ENCODE measurements around the gene TSC2. TPM values are rescaled to one million over a fixed set of nuclear protein-coding genes. Genes with fewer than 3 reads are reported as not detected.

Gene TSC2
- polyA plus RNA-seq, 1 donor (not counting 4 experiments of a cell fraction or from before 2014, with no cell fraction given): 22.6 TPM

DNA sequence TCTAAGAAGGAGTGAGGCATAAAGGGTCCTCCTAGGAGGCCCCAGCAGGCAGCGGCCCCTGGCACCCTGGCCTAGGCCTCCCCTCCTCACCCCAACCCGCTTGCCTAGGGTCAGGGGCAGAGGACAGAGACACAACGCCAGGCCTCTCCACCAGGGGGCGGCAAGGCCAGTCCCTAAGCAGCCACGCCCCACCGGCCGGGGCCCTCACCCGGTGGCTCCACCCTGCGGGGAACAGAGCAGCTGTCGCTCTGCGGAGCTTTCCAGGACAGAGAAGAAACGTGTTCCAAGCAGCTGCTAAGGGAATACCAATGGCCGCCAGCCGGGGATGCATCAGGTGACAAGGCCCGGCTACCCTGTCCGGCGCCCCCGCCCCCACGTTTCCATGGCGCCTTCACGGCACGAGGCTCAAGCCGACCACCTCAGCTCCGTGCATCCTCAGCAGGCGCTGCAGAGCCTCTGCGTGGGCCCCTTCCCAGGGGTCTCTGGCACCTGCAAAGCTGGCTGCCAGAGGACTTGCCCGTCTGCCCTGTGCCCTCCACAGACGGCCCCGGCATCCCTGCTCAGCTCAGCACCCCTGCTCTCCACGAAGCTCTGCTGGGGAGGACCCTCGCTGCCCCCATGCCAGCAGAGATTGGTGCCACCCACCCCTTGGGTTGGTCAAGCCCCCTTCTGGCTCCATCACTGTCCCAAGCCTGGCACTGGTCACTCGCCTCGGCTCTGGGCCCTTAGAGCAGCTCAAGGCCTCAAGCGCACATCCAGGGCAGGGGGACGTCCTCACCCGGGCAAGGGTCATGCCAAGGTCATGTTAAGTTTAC lies 43.8 kb upstream of the TSC2 start:
- DNase-seq (ENCODE audit: low read depth, low spot score) (no peak), FAIRE-seq (no peak)
- H3K9me1 ChIP-seq (ENCODE audit: control insufficient read depth, extremely low read depth, insufficient read depth, low read length): no peaks in the 10 kb centered on the region
- TF ChIP-seq EZH2 (IDR thresholded peaks at IDR 0.05; ENCODE audit: low read length): no peak
- TF ChIP-seq, protein P1, sequence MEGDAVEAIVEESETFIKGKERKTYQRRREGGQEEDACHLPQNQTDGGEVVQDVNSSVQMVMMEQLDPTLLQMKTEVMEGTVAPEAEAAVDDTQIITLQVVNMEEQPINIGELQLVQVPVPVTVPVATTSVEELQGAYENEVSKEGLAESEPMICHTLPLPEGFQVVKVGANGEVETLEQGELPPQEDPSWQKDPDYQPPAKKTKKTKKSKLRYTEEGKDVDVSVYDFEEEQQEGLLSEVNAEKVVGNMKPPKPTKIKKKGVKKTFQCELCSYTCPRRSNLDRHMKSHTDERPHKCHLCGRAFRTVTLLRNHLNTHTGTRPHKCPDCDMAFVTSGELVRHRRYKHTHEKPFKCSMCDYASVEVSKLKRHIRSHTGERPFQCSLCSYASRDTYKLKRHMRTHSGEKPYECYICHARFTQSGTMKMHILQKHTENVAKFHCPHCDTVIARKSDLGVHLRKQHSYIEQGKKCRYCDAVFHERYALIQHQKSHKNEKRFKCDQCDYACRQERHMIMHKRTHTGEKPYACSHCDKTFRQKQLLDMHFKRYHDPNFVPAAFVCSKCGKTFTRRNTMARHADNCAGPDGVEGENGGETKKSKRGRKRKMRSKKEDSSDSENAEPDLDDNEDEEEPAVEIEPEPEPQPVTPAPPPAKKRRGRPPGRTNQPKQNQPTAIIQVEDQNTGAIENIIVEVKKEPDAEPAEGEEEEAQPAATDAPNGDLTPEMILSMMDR (optimal IDR thresholded peaks at IDR 0.05 in 1 of 3, IDR thresholded peaks at IDR 0.05 in 1 of 3, conservative IDR thresholded peaks at IDR 0.05 in 1 of 3; ENCODE audit: extremely low read depth in 1 of 3, insufficient read depth in 2 of 3, low read length in 3 of 3): peak; percentile 89 to 98 (median 94)
- no peak overlapping the region for H3K4me3 ChIP-seq (ENCODE audit: control insufficient read depth in 2 of 3, extremely low read depth in 1 of 3, insufficient read depth in 2 of 3, low read depth in 1 of 3, low read length in 3 of 3)
- H3K4me1 ChIP-seq (ENCODE audit: control insufficient read depth, extremely low read depth, insufficient read depth, low read length): peaks cover 29% of the 10 kb centered on the region
- H2AFZ ChIP-seq (ENCODE audit: control insufficient read depth, low read length): no peak overlapping the region
- no peak overlapping the region for H3K9ac ChIP-seq (ENCODE audit: control insufficient read depth, extremely low read depth, insufficient read depth, low read length)
- peaks cover 27 to 74% of the 10 kb centered on the region in 2 experiments for H3K36me3 ChIP-seq (ENCODE audit: control insufficient read depth in 2 of 2, extremely low read depth in 1 of 2, insufficient read depth in 2 of 2, low read length in 2 of 2)
- H4K20me1 ChIP-seq (ENCODE audit: control insufficient read depth, extremely low read depth, insufficient read depth, low read length): peaks cover 58% of the 10 kb centered on the region
- no peaks in the 10 kb centered on the region for H3K27me3 ChIP-seq (ENCODE audit: control insufficient read depth, extremely low read depth, insufficient read depth, low read length)
- peaks cover 75% of the 10 kb centered on the region for H3K79me2 ChIP-seq (ENCODE audit: control insufficient read depth, insufficient read depth, low read length)
- H3K27ac ChIP-seq (ENCODE audit: control insufficient read depth, insufficient read depth, low read length): no peak overlapping the region
- no peak overlapping the region for H3K4me2 ChIP-seq (ENCODE audit: control insufficient read depth, extremely low read depth, insufficient read depth, low read depth, low read length)
- dilution Hi-C loops (cut with MboI; ENCODE audit: extremely low pct_ligation_motif_present, low sequenced_read_pairs): no loop called here
- H3K9me3 ChIP-seq (ENCODE audit: control insufficient read depth, low read depth, low read length): no peaks in the 10 kb centered on the region

DNA sequence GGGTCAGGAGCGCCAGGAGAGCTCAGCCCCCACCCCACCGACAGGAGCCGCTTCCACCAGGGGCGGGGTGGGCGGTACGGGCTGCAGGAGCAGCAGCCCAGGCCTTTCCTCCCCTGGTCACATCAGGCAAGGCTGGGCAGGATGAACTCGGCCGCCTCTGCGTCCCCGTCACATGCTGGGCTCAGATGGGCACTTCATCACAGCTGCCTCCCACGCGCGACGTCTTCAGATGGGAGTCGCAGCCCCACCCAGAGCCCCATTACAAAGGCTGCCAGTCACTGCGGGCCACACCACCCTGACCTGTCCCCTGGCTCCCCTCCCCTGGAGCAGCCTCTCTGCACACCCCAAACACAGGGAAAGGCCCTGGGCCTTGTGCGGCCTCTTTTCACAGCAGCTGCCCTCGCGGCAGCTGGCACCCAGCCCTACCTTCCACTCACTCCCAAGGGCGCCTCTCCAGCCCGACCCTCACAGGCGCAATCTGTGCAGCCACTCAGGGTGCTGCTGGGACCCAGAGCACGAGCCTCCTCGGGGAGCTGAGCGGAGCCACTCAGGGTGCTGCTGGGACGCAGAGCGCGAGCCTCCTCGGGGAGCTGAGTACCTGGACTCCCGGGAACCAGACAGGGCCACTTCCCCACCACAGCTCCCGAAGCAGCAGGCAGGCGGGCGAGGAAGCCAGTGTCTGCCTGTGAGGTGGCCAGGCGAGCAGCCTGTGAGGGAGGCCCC lies 42.8 kb upstream of the TSC2 start:
- Histone ChIP-seq H4K20me1 (ENCODE audit: control insufficient read depth, extremely low read depth, insufficient read depth, low read length) (peaks cover 58% of the 10 kb centered on the region), H2AFZ (ENCODE audit: control insufficient read depth, low read length) (no peak overlapping the region), H3K27ac (ENCODE audit: control insufficient read depth, insufficient read depth, low read length) (no peak overlapping the region), H3K4me3 (ENCODE audit: control insufficient read depth in 2 of 3, extremely low read depth in 1 of 3, insufficient read depth in 2 of 3, low read depth in 1 of 3, low read length in 3 of 3) (no peak overlapping the region), H3K9ac (ENCODE audit: control insufficient read depth, extremely low read depth, insufficient read depth, low read length) (no peak overlapping the region), H3K4me2 (ENCODE audit: control insufficient read depth, extremely low read depth, insufficient read depth, low read depth, low read length) (no peak overlapping the region), H3K27me3 (ENCODE audit: control insufficient read depth, extremely low read depth, insufficient read depth, low read length) (no peaks in the 10 kb centered on the region), H3K9me3 (ENCODE audit: control insufficient read depth, low read depth, low read length) (no peaks in the 10 kb centered on the region), H3K79me2 (ENCODE audit: control insufficient read depth, insufficient read depth, low read length) (peaks cover 80% of the 10 kb centered on the region), H3K4me1 (ENCODE audit: control insufficient read depth, extremely low read depth, insufficient read depth, low read length) (peaks cover 29% of the 10 kb centered on the region), H3K9me1 (ENCODE audit: control insufficient read depth, extremely low read depth, insufficient read depth, low read length) (no peaks in the 10 kb centered on the region), H3K36me3 (ENCODE audit: control insufficient read depth in 2 of 2, extremely low read depth in 1 of 2, insufficient read depth in 2 of 2, low read length in 2 of 2) (peaks cover 24 to 74% of the 10 kb centered on the region in 2 experiments)
- DNase-seq (ENCODE audit: low read depth, low spot score) (no peak), FAIRE-seq (no peak)
- TF ChIP-seq EZH2 (IDR thresholded peaks at IDR 0.05; ENCODE audit: low read length): no peak
- TF ChIP-seq, protein P1 (optimal IDR thresholded peaks at IDR 0.05 in 1 of 3, IDR thresholded peaks at IDR 0.05 in 1 of 3, conservative IDR thresholded peaks at IDR 0.05 in 1 of 3; ENCODE audit: extremely low read depth in 1 of 3, insufficient read depth in 2 of 3, low read length in 3 of 3): no peak
- dilution Hi-C loops (cut with MboI; ENCODE audit: extremely low pct_ligation_motif_present, low sequenced_read_pairs): no loop called here

All from keratinocyte (primary cell).